ELR (cell line): ENCODE data around the gene OR51T1.

Experiments used
- DNase-seq: peaks from one replicate; pipeline ENCODE4 v3.0.0-alpha.2; 2015; ENCODE audit warnings: low read depth

Gene OR51T1

DNA sequence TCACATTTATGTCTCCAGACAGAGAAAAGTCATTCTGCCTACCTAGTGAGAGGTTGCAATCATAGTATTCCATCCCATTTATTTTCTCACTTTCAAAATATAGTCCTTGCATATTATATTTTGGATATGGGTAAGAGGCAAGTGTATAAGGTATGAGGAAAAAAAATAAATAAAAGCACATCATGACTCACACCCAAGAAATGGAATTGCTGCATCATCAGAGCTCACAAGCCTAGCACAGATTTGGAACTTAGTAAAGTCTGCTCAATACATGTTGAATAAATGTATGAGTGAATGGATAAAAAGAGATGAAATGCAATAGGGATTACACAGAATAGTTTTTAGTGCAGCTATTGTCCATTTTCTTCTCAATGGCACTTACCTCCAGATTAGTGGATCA lies 44.9 kb downstream of the OR51T1 start:
- DNase-seq: no peak
